ENCODE results near the gene UNC13B.

The UNC13B gene

DNA sequence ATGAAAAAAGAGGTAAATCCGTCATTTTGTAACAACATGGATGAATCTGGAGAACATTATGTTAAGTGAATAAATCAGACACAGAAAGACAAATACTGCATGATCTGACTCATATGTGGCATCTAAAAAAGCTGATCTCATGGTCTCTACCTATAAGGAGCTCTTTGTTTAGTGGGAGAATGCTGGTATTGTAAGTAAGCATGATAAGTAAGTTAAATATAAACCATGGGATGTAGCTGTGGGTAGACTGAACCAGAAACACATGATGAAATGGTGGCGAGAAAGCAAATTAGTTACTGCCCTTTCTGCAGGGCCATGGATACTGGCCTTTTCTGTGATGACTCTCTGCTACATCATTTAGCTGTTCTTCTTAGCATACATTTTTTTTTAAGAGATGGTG lies 261.7 kb downstream of the UNC13B start:
- TF ChIP-seq TCF12 (IDR thresholded peaks at IDR 0.05; ENCODE audit: low read depth) = no peak
- TF ChIP-seq, protein P1, sequence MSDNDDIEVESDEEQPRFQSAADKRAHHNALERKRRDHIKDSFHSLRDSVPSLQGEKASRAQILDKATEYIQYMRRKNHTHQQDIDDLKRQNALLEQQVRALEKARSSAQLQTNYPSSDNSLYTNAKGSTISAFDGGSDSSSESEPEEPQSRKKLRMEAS (IDR thresholded peaks at IDR 0.05) = no peak
- no peak for TF ChIP-seq ZBTB7A (IDR thresholded peaks at IDR 0.05; ENCODE audit: low read depth)
- TF ChIP-seq YY1 (IDR thresholded peaks at IDR 0.05; ENCODE audit: low read depth) = no peak
- no peak for TF ChIP-seq EGR1 (IDR thresholded peaks at IDR 0.05)
- TF ChIP-seq, protein P2, sequence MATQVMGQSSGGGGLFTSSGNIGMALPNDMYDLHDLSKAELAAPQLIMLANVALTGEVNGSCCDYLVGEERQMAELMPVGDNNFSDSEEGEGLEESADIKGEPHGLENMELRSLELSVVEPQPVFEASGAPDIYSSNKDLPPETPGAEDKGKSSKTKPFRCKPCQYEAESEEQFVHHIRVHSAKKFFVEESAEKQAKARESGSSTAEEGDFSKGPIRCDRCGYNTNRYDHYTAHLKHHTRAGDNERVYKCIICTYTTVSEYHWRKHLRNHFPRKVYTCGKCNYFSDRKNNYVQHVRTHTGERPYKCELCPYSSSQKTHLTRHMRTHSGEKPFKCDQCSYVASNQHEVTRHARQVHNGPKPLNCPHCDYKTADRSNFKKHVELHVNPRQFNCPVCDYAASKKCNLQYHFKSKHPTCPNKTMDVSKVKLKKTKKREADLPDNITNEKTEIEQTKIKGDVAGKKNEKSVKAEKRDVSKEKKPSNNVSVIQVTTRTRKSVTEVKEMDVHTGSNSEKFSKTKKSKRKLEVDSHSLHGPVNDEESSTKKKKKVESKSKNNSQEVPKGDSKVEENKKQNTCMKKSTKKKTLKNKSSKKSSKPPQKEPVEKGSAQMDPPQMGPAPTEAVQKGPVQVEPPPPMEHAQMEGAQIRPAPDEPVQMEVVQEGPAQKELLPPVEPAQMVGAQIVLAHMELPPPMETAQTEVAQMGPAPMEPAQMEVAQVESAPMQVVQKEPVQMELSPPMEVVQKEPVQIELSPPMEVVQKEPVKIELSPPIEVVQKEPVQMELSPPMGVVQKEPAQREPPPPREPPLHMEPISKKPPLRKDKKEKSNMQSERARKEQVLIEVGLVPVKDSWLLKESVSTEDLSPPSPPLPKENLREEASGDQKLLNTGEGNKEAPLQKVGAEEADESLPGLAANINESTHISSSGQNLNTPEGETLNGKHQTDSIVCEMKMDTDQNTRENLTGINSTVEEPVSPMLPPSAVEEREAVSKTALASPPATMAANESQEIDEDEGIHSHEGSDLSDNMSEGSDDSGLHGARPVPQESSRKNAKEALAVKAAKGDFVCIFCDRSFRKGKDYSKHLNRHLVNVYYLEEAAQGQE (IDR thresholded peaks at IDR 0.05; ENCODE audit: low read depth) = no peak
- no peak for TF ChIP-seq RAD21 (IDR thresholded peaks at IDR 0.05; ENCODE audit: low read depth)
- TF ChIP-seq, protein P3, sequence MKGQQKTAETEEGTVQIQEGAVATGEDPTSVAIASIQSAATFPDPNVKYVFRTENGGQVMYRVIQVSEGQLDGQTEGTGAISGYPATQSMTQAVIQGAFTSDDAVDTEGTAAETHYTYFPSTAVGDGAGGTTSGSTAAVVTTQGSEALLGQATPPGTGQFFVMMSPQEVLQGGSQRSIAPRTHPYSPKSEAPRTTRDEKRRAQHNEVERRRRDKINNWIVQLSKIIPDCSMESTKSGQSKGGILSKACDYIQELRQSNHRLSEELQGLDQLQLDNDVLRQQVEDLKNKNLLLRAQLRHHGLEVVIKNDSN (IDR thresholded peaks at IDR 0.05) = no peak
- TF ChIP-seq FOXM1 (IDR thresholded peaks at IDR 0.05; ENCODE audit: borderline replicate concordance, low read depth) = no peak
- TF ChIP-seq TAF1 (IDR thresholded peaks at IDR 0.05; ENCODE audit: low read depth) = no peak

DNA sequence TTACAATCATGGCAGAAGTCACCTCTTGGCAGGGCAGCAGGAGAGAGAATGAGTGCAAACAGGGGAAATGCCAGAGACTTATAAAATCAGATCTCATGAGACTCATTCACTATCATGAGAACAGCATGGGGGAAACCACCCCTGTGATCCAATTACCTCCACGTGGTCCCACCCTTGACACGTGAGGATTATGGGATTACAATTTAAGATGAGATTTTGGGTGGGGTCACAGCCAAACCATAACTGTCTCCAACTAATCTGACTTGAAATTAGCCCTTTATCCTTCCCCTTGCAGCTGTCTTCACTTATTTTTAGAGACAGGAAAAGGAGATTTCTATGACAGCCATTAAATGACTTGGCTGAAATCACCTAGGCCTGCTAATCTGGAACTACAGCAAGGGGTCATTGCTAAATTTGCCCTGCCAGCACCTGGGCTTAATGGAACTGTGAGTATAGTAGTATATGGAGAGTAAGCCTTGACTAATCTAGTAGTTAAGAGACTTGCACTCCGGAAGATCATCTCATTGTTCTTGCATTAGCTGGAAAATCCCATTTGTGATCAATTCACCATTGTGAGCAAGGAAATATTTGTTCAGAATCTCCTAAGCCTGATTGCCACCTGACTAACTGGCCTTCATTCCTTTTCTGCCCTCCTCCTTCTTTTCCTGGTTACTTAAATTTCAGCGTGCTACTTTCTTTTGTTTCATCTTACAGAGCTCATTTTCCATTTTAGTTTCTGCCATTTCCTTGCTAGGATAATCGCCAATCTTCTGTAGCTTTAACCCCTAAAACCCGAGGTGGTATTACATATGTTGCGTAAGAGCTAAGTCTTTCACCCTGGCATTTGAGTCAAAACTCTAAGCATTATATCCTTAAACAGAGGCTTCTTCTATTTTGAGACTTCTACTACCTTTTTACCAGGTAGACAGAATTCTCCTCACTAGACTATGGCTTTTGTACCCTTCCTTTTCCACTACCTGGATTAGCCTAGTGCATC lies 262.8 kb downstream of the UNC13B start:
- no peak for TF ChIP-seq EGR1 (IDR thresholded peaks at IDR 0.05)
- TF ChIP-seq CEBPB (IDR thresholded peaks at IDR 0.05) = no peak
- TF ChIP-seq, protein P3 (IDR thresholded peaks at IDR 0.05) = no peak

DNA sequence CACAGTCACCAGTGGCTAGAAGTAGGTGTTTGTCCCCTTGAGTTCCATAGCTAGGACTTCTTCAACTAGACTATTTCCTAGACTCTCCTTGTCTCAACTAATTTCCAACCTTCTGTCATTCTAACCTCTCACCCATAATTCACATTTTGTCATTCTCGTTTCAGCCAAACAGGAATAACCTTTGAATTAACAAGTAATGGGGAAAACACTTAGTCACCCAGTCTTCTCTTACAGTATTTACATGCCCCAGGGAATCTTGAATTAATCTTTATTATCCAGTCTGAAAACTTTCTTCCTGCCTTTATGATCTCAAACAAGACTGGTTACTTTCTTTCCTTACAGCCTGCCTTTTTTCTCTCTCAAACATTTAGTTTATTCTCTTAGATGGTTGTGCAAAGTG lies 264.8 kb downstream of the UNC13B start:
- no peak for TF ChIP-seq ZBTB7A (IDR thresholded peaks at IDR 0.05; ENCODE audit: low read depth)
- TF ChIP-seq, protein P2 (IDR thresholded peaks at IDR 0.05; ENCODE audit: low read depth) = no peak
- TF ChIP-seq TAF1 (IDR thresholded peaks at IDR 0.05; ENCODE audit: low read depth) = no peak
- no peak for TF ChIP-seq TCF12 (IDR thresholded peaks at IDR 0.05; ENCODE audit: low read depth)
- no peak for TF ChIP-seq CEBPB (IDR thresholded peaks at IDR 0.05)
- no peak for TF ChIP-seq EGR1 (IDR thresholded peaks at IDR 0.05)
- no peak for TF ChIP-seq RAD21 (IDR thresholded peaks at IDR 0.05; ENCODE audit: low read depth)
- no peak for TF ChIP-seq NFIC (IDR thresholded peaks at IDR 0.05)
- TF ChIP-seq, protein P1 (IDR thresholded peaks at IDR 0.05) = no peak
- no peak for TF ChIP-seq YY1 (IDR thresholded peaks at IDR 0.05; ENCODE audit: low read depth)
- TF ChIP-seq CREB1 (IDR thresholded peaks at IDR 0.05; ENCODE audit: low read depth) = no peak
- TF ChIP-seq EP300 (IDR thresholded peaks at IDR 0.05; ENCODE audit: borderline replicate concordance) = no peak
- TF ChIP-seq FOXM1 (IDR thresholded peaks at IDR 0.05; ENCODE audit: borderline replicate concordance, low read depth) = no peak
- TF ChIP-seq, protein P3 (IDR thresholded peaks at IDR 0.05) = no peak
- TF ChIP-seq TEAD4 (IDR thresholded peaks at IDR 0.05) = no peak

DNA sequence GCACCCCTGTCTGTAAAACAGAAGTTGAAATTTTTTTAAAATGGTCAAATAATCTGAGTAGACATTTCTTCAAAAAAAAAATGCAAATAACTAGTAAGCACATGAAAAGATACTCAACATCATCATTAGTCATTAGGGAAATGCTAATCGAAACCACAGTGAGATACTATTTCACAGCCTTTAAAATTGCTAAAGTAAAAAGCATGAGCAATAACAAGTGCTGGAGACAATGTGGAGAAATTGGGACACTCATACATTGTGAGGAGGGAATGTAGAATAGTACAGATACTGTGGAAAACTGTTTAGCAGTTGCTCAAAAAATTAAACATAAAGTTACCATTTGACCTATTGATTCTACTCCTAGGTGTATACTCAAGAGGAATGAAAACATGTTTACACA lies 269.7 kb downstream of the UNC13B start:
- TF ChIP-seq YY1 (IDR thresholded peaks at IDR 0.05; ENCODE audit: low read depth) = no peak

DNA sequence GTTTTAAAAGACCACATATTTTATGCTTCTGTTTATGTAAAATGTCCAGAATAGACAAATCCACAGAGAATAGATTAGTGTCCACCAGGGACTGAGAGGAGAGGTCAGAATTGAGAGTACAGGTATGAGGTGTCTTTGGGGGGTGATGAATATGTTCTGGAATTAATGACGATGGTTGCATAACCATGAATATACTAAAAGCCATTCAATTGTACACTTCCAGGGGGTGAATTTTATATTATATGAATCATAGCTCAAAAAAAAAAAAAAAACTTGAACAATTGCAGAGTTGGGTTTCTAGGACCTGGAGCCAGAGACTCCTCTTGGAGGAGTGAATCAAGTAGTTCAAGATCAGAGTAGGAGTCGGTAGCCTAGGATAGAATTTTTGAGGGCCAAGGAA lies 270.3 kb downstream of the UNC13B start:
- TF ChIP-seq, protein P1 (IDR thresholded peaks at IDR 0.05) = no peak
- TF ChIP-seq, protein P3 (IDR thresholded peaks at IDR 0.05) = no peak
- TF ChIP-seq TAF1 (IDR thresholded peaks at IDR 0.05; ENCODE audit: low read depth) = no peak
- no peak for TF ChIP-seq YY1 (IDR thresholded peaks at IDR 0.05; ENCODE audit: low read depth)
- TF ChIP-seq TEAD4 (IDR thresholded peaks at IDR 0.05) = no peak
- TF ChIP-seq EP300 (IDR thresholded peaks at IDR 0.05; ENCODE audit: borderline replicate concordance) = no peak
- TF ChIP-seq TCF12 (IDR thresholded peaks at IDR 0.05; ENCODE audit: low read depth) = no peak
- TF ChIP-seq NFIC (IDR thresholded peaks at IDR 0.05) = no peak
- TF ChIP-seq FOXM1 (IDR thresholded peaks at IDR 0.05; ENCODE audit: borderline replicate concordance, low read depth) = no peak
- TF ChIP-seq CEBPB (IDR thresholded peaks at IDR 0.05) = no peak
- TF ChIP-seq ZBTB7A (IDR thresholded peaks at IDR 0.05; ENCODE audit: low read depth) = no peak
- TF ChIP-seq RAD21 (IDR thresholded peaks at IDR 0.05; ENCODE audit: low read depth) = no peak
- no peak for TF ChIP-seq CREB1 (IDR thresholded peaks at IDR 0.05; ENCODE audit: low read depth)
- TF ChIP-seq, protein P2 (IDR thresholded peaks at IDR 0.05; ENCODE audit: low read depth) = no peak
- TF ChIP-seq EGR1 (IDR thresholded peaks at IDR 0.05) = no peak
